DMS114 treated with DMSO at 0.1 percent for 48 hours (cell line): ENCODE measurements around the gene PID1.

Experiments
- DNase-seq: peaks from one replicate; lab custom pipeline; 2025; ENCODE audit not compliant: unreplicated experiment; lab: John Stamatoyannopoulos, UW

Gene PID1

DNA sequence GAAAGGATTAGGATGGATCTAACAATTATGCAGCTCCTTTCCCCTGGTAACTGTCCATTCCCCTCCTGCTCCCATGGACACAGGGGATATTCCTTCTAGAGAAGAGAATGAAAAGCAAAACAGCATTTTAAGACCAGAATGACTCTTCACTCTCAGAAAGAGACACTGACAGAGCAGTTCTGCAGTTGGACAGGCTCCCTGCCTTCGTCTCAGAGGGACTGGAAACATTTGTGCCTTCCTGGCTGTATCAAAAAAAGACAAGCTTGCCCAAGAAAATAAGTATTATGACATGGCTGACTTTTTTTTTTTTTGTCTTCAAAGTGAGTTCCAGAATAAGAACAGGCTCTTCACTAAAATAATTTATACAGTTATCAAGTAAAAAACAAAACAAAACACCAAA lies 9.5 kb downstream of the PID1 start:
- DNase-seq: no peak

DNA sequence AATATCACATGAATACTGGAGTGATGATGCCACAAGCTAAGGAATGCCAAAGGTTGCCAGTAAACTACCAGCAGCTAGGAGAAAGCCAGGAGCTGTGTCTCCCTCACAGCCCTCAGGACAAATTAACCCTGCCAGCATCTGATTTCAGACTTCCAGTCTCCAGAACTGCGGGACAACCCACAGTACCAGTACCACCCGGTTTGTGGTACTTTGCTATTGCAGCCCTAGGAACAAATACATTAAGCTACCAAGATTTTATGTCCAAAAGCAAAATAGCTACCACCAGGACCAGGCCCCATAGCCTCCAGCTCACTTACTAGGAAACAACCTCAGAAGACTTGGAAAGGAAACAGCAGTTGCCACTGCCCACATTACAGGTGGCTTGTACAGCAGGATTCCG lies 10.0 kb downstream of the PID1 start:
- no peak for DNase-seq

- no peak for DNase-seq
These were observed 13.1 kb downstream of the PID1 start for GRCh38 chr2:229257985-229258384.

DNA sequence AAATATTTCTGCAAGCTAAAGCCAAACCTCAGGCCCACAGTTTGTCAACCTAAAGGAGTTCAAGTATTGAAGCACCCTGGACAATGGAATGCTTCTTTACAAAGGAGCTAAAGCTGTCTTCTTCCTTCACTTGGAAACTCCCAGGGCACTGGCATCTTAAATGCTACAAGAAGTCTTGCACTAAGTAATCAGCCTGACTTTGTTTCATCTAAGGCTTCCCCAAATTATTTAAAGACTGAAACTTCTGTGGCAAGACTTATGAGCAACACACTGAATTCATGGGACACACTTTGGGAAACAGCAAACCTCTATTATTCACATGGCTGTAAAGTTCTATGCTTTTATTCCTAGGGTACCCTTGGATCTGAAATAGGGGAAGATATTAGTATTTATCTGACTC lies 14.7 kb downstream of the PID1 start:
- no peak for DNase-seq

DNA sequence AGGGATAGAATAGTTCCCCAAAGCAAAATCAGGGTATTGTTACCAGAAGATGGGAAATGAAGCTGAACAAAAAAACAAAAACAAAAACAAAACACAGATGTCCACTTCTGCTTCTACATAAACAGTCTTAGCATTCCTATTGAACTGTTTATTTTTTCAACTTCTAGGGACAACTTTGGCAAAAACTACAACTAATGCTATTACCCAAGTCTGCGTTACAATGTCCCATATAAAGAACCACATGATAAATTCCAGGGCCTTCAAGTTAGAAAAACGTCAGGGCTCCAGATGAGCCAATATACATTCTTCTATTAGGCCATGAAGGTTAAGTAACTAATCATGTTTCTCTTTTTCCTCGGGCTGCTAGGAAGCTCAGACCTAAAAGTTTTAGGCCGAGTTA lies 16.9 kb downstream of the PID1 start:
- DNase-seq: no peak

GRCh38 chr2:229252996-229253395 lies 18.1 kb downstream of the PID1 start:
- no peak for DNase-seq

DNA sequence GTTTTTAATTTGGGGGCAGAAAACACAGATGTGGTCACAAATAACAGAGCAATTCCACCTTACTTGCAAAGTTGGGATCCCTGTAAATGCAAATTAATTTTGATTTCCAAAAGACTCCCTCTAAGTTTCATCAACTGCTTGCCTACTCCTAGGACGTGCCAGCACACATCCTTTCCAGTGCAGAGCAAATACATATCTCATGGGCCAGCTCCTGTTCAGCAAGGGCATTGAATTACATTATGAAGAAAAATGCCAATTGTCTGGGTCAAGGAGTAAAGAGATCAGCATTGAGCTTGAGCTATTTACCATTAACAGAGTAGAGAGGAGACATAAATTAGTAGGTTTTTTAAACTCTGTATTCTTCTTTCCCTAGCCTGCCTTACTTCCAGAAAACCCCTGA lies 18.8 kb downstream of the PID1 start:
- DNase-seq: no peak

- no peak for DNase-seq
These were observed 21.6 kb downstream of the PID1 start for GRCh38 chr2:229249536-229249935.

GRCh38 chr2:229246334-229246733 lies 24.8 kb downstream of the PID1 start:
- no peak for DNase-seq

DNA sequence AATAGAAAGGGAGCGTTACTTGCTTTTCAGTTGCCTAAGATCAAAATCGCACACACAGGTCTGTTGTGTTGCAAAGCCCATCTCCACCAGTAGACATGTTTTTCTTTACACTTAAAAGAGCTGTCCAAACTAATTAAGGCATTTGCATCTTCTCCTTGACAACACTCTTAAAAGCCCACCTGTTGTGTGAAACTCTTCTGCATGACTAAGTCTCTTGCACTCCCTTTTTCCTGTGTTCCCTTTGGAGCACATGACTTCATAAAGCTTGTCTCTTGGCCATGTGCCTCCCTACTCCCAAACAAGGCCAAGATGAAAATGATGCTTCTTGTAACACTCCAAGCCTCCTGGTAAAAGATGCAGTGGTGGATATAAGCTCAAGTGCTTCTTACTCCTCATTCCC lies 26.1 kb downstream of the PID1 start:
- no peak for DNase-seq

- no peak for DNase-seq
These were observed 27.1 kb downstream of the PID1 start for GRCh38 chr2:229243890-229244560.

GRCh38 chr2:229240984-229241491 lies 30.0 kb downstream of the PID1 start:
- DNase-seq: no peak

GRCh38 chr2:229239021-229239420 lies 32.1 kb downstream of the PID1 start:
- DNase-seq: no peak

DNA sequence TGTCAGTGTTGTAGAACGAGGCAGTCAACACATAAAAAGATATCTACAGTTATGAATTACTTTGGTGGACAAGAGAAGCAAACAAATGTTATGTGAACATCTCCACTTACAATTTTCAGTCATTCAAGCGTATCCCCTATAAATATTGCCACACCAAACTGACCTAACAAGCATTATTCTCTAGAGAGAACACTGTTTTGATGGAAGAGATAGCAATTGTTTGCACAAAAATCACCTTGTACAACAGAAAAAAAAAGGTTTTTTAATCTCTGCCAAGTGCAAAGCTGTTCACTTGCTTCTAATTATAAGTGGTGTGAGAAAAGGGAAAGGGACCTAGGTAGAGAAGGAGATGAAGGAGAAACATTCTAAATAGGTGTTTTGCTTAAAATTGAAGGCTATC lies 33.8 kb downstream of the PID1 start:
- no peak for DNase-seq

DNA sequence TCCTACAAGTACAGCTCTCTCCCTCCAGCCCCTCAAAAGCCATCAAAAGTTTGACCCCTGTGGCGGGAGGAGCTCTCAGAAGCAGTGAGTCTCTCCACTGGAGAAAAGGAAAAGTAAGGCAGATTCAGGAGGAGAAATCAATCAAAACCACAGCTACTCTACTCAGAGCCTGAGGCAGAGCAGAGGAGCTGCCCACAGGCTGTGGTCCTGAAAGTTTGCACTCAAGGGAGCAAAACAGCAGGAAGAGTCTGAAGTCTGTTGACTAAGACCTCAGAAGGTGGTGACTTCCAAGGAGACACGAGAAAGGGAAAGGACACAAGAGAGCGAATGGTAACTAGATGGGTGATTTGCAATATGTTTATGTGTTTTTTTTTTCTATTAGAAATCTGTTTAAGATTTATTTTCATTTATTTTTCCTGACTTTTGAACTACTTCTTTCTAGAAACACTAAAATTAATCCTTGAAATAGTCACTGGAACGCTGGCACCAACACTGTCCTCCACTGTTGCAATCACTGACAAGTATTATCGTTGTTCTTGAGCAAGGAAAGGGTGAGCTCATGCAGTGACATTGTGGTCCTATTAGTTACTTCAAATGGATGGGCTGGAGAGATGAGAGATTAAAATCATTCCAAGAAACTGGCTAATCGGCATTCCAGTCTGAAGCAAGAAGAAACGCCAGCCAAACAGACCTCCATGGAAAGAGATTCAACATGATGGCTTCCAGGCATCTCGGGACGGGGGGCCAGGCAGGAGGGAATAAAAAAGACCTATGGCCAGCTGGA lies 35.8 kb downstream of the PID1 start:
- DNase-seq: no peak

DNA sequence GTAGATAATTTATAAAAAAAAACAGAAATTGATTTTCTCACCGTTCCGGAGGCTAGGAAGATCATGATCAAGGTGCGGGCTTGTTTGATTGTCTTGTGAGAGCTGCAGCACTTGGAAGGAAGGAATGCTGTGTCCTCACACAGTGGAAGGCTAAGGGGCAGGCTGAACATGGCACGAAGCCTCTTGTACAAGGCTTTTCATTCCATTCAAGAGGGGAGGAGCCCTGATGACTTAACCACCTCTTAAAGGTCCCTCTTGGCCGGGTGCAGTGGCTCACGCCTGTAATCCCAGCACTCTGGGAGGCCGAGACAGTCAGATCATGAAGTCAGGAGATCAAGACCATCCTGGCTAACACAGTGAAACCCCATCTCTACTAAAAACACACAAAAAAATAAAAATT lies 39.2 kb downstream of the PID1 start:
- no peak for DNase-seq

GRCh38 chr2:229231328-229231868 lies 39.7 kb downstream of the PID1 start:
- no peak for DNase-seq

- no peak for DNase-seq
These were observed 40.2 kb downstream of the PID1 start for GRCh38 chr2:229230911-229231310.

- DNase-seq: no peak
These were observed 40.8 kb downstream of the PID1 start for GRCh38 chr2:229230256-229230655.

GRCh38 chr2:229226382-229226781 lies 44.7 kb downstream of the PID1 start:
- DNase-seq: no peak

- DNase-seq: no peak
These were observed 48.0 kb downstream of the PID1 start for GRCh38 chr2:229223107-229223506.

GRCh38 chr2:229221641-229222040 lies 49.4 kb downstream of the PID1 start:
- DNase-seq: no peak
